GM23248 (cell line): Measurements from ENCODE around the gene DCUN1D1. TPM values are rescaled to one million over a fixed set of nuclear protein-coding genes. Genes with fewer than 3 reads are reported as not detected.

Experiments
- DNase-seq: peaks from one replicate; pipeline ENCODE4 v3.0.0-alpha.2; 2015
- H2AFZ ChIP-seq: fragments of 200-600 bp; sonication (generic); 2 replicates; pipeline ENCODE4 v1.6.1; 2016; ENCODE audit warnings: antibody characterized with exemption
- H3F3A ChIP-seq: fragments of 200-600 bp; sonication (generic); 2 replicates; pipeline ENCODE4 v1.6.1; 2016; ENCODE audit warnings: mild to moderate bottlenecking, antibody characterized with exemption, mixed run types; ENCODE audit not compliant: insufficient read depth
- H3K27ac ChIP-seq: fragments of 200-600 bp; sonication (generic); 2 replicates; pipeline ENCODE4 v1.5.1; 2016; ENCODE audit warnings: mild to moderate bottlenecking
- H3K27me3 ChIP-seq: fragments of 200-600 bp; sonication (generic); replicated peaks from 2 replicates; pipeline ENCODE4 v1.6.1; 2016; ENCODE audit warnings: mild to moderate bottlenecking; ENCODE audit not compliant: insufficient read depth
- H3K36me3 ChIP-seq: fragments of 200-600 bp; sonication (generic); 2 replicates; pipeline ENCODE4 v1.6.1; 2016; ENCODE audit warnings: low read depth, mild to moderate bottlenecking
- H3K4me1 ChIP-seq: fragments of 200-600 bp; sonication (generic); 2 replicates; pipeline ENCODE4 v1.6.1; 2016; ENCODE audit warnings: mild to moderate bottlenecking; ENCODE audit not compliant: insufficient read depth
- H3K4me2 ChIP-seq: fragments of 200-600 bp; sonication (generic); one replicate; pipeline ENCODE4 v1.6.1; 2016; ENCODE audit warnings: mild to moderate bottlenecking; ENCODE audit not compliant: unreplicated experiment
- H3K4me3 ChIP-seq: fragments of 200-600 bp; sonication (generic); 2 replicates; pipeline ENCODE4 v1.5.1; 2016; ENCODE audit warnings: mild to moderate bottlenecking
- H3K79me2 ChIP-seq: fragments of 200-600 bp; sonication (generic); 2 replicates; pipeline ENCODE4 v1.6.1; 2016; ENCODE audit warnings: mild to moderate bottlenecking; ENCODE audit not compliant: insufficient read depth
- H3K9ac ChIP-seq: fragments of 200-600 bp; sonication (generic); 2 replicates; pipeline ENCODE4 v1.6.1; 2016; ENCODE audit warnings: mild to moderate bottlenecking
- H3K9me2 ChIP-seq: fragments of 200-600 bp; sonication (generic); 2 replicates; pipeline ENCODE4 v1.6.1; 2016; ENCODE audit warnings: mixed run types, mild to moderate bottlenecking, moderate library complexity; ENCODE audit not compliant: insufficient read depth
- H3K9me3 ChIP-seq: fragments of 200-600 bp; sonication (generic); one replicate; pipeline ENCODE4 v1.6.1; 2017; ENCODE audit warnings: low read depth
- H4K20me1 ChIP-seq: fragments of 200-600 bp; sonication (generic); 2 replicates; pipeline ENCODE4 v1.6.0; 2016; ENCODE audit not compliant: insufficient read depth
- EZH2 ChIP-seq: fragments of 200-600 bp; sonication (generic); IDR thresholded peaks from 2 replicates; pipeline ENCODE4 v1.6.1; 2018; ENCODE audit warnings: antibody characterized with exemption, mild to moderate bottlenecking; ENCODE audit not compliant: insufficient read depth, poor library complexity, severe bottlenecking
- EZH2phosphoT487 ChIP-seq: fragments of 200-600 bp; sonication (generic); IDR thresholded peaks from 2 replicates; pipeline ENCODE4 v1.6.1; 2018; ENCODE audit warnings: antibody characterized with exemption, moderate library complexity, mild to moderate bottlenecking, low read depth; ENCODE audit not compliant: insufficient read depth
- WGBS, 2 experiments: methylation state at CpG; one replicate each; pipeline ENCODE4 v1.1.6; 2015 to 2017; ENCODE audit warnings: low lambda C conversion rate in 2 of 2, low coverage in 1 of 2; ENCODE audit errors: missing lambda C conversion rate in 2 of 2; 5-methylcytosine and 5-hydroxymethylcytosine counted together
- in situ Hi-C: fragments of 300-500 bp; cut with MboI; formaldehyde crosslinking; loops from 2 replicates; pipeline ENCODE4 v1.15.0; 2020
- polyA plus RNA-seq: library from polyadenylated mRNA; unstranded; fragments of >200 nt; fragmentation: Nextera tagmentation; extraction: Ambion mirVana; gene quantifications from 2 replicates; pipeline ENCODE4 v1.2.1, GENCODE V29; 2016
- total RNA-seq: library from RNA; depleted of rRNA; stranded (reverse); fragments of >200 nt; shearing (Covaris generic); gene quantifications from 2 replicates; pipeline ENCODE4 v1.2.3, GENCODE V29; 2014

DCUN1D1 gene
- total and polyA plus RNA-seq, 2 experiments from 2014 or later = 28.5 to 31.7 TPM

DNA sequence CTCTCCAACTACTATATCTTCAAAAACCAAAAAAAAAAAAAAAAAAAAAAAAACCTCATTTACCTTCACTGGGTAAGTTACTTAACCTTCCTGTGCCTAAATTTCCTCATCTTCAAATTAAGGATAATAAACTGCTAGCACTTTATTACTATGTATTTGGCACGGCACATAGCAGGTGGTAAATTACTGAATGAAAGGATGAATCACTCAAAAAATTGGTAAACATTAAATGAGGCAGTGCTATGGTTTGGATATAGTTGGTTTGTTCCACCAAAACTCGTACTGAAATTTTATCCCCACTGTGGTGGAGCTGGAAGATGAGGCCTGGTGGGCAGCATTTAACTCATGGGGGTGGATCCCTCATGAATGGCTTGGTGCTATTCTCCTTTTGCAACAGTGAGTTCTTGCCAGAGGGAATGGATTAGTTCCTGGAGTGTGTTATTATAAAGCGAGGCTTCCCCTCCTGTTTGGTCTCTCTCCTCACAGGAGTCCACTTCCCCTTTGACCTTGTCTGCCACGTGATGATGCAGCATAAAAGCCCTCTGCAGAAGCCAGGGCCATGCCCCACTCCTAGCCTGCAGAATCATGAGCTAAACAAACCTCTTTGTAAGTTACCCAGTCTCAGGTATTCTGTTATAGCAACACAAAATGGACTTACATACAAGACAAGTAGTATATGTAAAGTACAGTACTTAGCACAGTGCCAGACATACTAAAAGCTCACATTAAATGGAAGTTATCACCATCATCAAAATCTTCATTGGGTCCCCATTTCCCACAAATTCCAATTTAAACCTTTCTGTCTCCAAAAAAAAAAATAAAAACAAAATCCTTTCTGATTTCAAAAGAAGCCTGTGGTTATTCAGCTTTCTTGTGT lies 20.6 kb downstream of the DCUN1D1 start:
- H3K27me3 ChIP-seq = no peaks in the 10 kb centered on the region
- no peak overlapping the region for H2AFZ ChIP-seq
- no peak overlapping the region for H3K27ac ChIP-seq
- peaks cover 21% of the 10 kb centered on the region for H3K79me2 ChIP-seq
- H3K4me2 ChIP-seq = no peak overlapping the region
- in situ Hi-C loops = no loop called here
- H3K4me3 ChIP-seq = no peak overlapping the region
- H3K9me2 ChIP-seq = no peaks in the 10 kb centered on the region
- H3K4me1 ChIP-seq = peaks cover 5% of the 10 kb centered on the region; the same call in 1 of the 2 replicates
- H3F3A ChIP-seq = no peaks in the 10 kb centered on the region
- no peak overlapping the region for H3K9ac ChIP-seq
- TF ChIP-seq EZH2 = no peak
- TF ChIP-seq EZH2phosphoT487 = no peak
- H3K36me3 ChIP-seq = peaks cover 18% of the 10 kb centered on the region; the same call in 1 of the 2 replicates
- no peaks in the 10 kb centered on the region for H3K9me3 ChIP-seq
- DNase-seq = no peak
- H4K20me1 ChIP-seq = no peaks in the 10 kb centered on the region
- 89 to 97% methylated on average over 4 of the region's 4 CpGs for WGBS, 2 experiments

DNA sequence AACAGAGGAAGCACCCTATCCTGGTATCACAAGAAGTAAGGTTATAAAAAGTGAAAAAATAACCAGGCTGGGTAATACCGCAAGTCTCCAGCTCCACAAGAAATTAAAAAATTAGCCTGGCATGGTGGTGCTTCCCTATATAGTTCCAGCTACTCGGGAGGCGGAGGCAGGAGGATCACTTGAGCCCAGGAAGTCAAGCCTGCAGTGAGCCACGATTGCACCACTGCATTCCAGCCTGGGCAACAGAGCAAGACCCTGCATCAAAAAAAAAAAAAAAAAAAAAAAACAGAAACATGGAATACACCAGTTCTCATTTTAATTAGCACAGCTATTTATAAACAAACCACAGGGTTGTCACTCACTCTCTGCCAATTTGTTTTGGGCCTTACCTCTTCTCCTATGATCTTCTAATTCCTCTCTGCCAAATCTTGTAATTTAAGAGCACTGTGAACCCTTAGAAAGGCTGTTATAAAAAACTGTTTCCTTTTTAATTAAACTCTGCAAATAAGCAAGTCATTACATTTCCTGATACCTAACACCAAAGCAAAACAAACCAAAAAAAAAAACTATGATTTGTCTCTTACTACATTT lies 22.6 kb downstream of the DCUN1D1 start:
- no peak for DNase-seq
- no peak overlapping the region for H3K9ac ChIP-seq
- no peaks in the 10 kb centered on the region for H3F3A ChIP-seq
- H3K27ac ChIP-seq = no peak overlapping the region
- peaks cover 27% of the 10 kb centered on the region; the same call in 1 of the 2 replicates for H3K36me3 ChIP-seq
- no peak overlapping the region for H3K4me3 ChIP-seq
- H3K4me1 ChIP-seq = peaks cover 5% of the 10 kb centered on the region; the same call in 1 of the 2 replicates
- peaks cover 8% of the 10 kb centered on the region for H3K79me2 ChIP-seq
- no peaks in the 10 kb centered on the region for H3K9me3 ChIP-seq
- no peak for TF ChIP-seq EZH2phosphoT487
- no peak for TF ChIP-seq EZH2
- no peaks in the 10 kb centered on the region for H3K9me2 ChIP-seq
- H3K4me2 ChIP-seq = no peak overlapping the region
- no peaks in the 10 kb centered on the region for H3K27me3 ChIP-seq
- H4K20me1 ChIP-seq = no peaks in the 10 kb centered on the region
- H2AFZ ChIP-seq = no peak overlapping the region
- WGBS, 2 experiments = 96 to 97% methylated on average over 4 of the region's 4 CpGs
- in situ Hi-C loops = no loop called here

GRCh38 chr3:182957226-182957625 lies 23.1 kb downstream of the DCUN1D1 start:
- 95 to 97% methylated on average over 5 of the region's 5 CpGs for WGBS, 2 experiments
- H3K9me3 ChIP-seq = no peaks in the 10 kb centered on the region
- H4K20me1 ChIP-seq = no peaks in the 10 kb centered on the region
- no peak overlapping the region for H3K4me3 ChIP-seq
- TF ChIP-seq EZH2phosphoT487 (no peak), EZH2 (no peak)
- H3K9me2 ChIP-seq = no peaks in the 10 kb centered on the region
- in situ Hi-C loops = no loop called here
- H3K9ac ChIP-seq = no peak overlapping the region
- H3K4me1 ChIP-seq = peaks cover 5% of the 10 kb centered on the region; the same call in 1 of the 2 replicates
- no peaks in the 10 kb centered on the region for H3K27me3 ChIP-seq
- DNase-seq = no peak
- H3K79me2 ChIP-seq = peaks cover 6% of the 10 kb centered on the region
- H3K4me2 ChIP-seq = no peak overlapping the region
- peaks cover 28% of the 10 kb centered on the region; the same call in 1 of the 2 replicates for H3K36me3 ChIP-seq
- no peak overlapping the region for H2AFZ ChIP-seq
- H3K27ac ChIP-seq = no peak overlapping the region
- no peaks in the 10 kb centered on the region for H3F3A ChIP-seq

DNA sequence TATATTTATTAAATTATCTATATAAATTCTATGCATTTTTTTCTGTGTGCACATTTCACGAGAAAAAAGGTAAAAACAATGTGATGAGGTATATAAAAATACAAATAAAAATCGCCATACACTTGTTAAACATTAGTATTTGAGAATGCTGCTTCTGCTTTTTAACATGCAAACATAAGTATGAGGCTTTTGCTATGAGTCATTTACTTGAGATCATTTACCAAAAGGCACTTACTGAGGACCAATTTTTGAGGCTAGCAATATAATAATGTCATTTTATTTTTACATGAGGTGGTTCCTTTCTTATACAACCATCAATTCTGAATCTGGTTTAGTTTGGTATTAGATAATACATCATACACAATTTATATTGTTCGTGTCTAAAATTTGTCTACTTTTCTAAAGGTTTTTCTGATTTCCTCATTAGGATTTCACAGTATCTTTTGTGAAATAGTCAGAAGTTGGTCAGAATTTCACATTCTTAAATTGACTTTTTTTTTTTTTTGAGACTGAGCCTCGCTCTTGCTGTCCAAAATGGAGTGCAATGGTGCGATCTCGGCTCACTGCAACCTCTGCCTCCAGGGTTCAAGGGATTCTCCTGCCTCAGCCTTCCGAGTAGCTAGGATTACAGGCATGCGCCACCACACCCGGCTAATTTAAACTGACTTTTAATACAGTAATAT lies 25.6 kb downstream of the DCUN1D1 start:
- Histone ChIP-seq H3K79me2 (no peaks in the 10 kb centered on the region; the same call in 1 of the 2 replicates), H3F3A (no peaks in the 10 kb centered on the region), H3K27me3 (no peaks in the 10 kb centered on the region), H3K9me2 (no peaks in the 10 kb centered on the region), H3K4me3 (no peak overlapping the region), H3K4me2 (no peak overlapping the region), H3K4me1 (no peaks in the 10 kb centered on the region), H2AFZ (no peak overlapping the region), H3K9ac (no peak overlapping the region), H3K9me3 (no peaks in the 10 kb centered on the region), H4K20me1 (no peaks in the 10 kb centered on the region), H3K36me3 (0 out of 2 replicates have a peak, but pooled peaks cover 14% of the 10 kb centered on the region), H3K27ac (no peak overlapping the region)
- TF ChIP-seq EZH2phosphoT487 = no peak
- TF ChIP-seq EZH2 = no peak
- 84 to 87% methylated on average over 9 of the region's 9 CpGs for WGBS, 2 experiments
- in situ Hi-C loops = no loop called here
- DNase-seq = peak; percentile 48
